Femur (tissue), 1 donor: ENCODE results near the gene UBL4A.

Experiments used
- DNase-seq: peaks from one replicate; pipeline ENCODE4 v3.0.0-alpha.2; 2017

UBL4A gene

DNA sequence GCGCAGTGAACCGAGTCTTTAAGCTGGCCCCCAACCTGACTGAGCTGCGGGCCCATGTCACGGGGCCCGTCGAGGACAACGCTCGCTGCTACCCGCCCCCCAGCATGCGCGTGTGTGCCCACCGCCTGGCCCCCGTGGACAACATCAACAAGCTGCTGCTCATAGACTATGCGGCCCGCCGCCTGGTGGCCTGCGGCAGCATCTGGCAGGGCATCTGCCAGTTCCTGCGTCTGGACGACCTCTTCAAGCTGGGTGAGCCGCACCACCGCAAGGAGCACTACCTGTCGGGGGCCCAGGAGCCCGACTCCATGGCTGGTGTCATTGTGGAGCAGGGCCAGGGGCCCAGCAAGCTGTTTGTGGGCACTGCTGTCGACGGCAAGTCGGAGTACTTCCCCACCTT, 26.1 kb downstream of the UBL4A start:
- no peak for DNase-seq

GRCh38 chrX:154459832-154460231, 26.6 kb downstream of the UBL4A start:
- DNase-seq: no peak

DNA sequence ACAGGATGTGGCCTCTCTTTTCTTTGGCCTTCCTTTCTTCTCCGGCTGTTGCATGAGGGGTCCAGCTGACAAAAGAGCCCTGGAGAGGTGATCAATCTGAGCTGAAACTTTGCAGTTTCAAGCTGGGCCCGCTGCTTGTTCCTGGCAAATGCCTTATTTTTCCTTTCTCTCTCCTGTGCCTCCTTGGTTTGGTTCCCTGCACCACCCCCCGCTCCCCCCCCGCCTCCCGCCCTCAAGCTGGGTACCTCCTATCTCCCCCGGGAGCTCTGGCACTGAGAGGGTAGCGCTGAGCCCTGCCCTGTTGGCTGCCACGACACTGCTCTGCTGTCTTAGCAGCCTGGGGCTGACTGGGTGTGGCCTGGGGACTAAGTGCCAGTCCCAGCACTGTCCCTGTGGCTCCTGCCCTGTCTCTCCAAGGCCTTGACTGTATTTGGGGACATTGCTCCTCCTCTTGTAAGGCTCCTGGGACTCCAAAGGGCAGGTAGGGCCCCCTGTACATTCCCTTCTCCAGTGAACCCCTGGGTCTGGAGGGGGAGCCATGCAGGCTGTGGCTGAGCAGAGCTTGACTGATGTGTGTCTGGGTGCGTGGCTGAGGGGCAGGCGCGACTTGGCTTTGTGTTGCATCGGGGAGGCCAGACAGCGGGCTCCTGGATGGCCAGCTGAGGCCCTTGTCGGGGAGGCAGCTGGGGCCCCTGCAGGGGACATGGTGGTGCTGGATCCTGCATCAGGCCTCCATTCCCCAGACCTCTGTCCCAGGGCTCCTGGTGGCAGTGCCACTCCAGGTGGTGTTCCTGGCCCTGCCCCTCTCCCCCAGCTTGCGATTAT, 27.2 kb downstream of the UBL4A start:
- DNase-seq: peak; percentile 64

DNA sequence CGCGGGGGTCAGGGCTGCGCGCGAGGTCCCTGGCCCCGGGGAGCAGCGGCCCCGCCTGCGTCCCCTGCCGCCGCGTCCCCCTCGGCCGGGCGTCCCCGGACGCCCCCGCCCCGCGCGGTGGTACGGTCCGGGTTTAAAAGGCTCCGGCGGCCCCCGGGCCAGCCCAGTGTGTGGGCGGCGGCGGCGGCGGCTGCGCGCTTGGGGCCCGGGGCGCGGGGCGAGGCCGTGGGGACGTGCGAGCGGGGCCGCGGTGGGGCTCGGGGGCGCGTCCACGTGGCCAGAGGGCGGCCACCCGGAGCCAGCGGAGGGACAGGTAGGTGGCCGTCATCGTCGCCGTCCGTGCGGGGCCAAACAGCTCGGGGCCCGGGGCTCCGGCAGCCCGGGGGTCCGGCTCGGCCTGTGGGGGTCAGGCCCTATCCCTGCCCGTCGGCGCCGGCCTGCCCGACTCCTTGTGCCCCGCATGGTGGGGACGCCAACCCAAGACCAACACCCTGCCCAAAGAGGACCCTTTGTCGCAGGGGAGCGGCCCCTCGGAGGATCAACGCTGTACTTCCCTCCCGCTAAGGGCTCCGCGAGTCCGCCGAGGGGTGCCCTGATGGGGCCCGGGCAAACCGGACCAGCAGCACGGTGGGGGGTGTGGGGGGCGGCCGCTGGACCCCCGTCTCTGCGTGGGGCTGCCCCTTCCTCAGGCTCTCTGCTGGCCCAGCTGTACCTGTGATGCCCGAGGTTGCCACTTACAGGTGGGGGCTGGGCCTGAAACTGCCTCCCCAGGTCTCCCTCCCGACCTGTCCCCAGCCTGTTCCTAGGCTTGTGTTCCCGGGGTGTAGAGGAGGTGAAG, 28.1 kb downstream of the UBL4A start, which contains the start of gene PLXNA3:
Gene PLXNA3, plus strand, starts transcription at position 166 of the 838 bp plus-strand sequence. CDS start 1,903 bp downstream, outside the sequence.
- DNase-seq: peak; percentile 47

DNA sequence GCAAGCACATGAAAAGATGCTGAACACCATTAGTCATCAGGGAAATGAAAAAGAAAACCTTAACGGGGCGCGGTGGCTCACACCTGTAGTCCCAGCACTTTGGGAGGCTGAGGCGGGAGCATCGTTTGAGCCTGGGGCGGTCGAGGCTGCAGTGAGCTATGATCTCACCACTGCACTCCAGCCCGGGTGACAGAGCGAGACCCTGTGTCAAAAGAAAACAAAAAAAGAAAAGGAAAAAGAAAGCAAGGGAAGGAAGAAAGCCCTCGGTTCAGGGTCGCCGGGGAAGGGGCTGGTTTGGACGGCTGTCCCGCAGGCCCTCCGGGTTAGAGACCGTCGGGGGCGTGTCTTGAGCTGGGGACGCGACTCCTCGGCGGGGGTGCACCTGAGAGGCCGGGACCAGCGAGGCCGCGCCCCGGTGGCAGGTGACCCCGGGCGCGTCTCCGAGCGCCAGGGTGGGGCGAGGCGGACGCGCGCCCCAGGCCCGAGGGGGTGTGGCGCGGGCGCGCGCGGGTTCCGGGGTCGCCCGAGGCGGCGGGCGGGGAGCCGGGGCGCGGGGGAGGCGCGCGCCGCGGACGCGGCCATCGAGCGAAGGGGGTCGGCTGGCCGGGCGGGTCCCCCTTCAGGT, 28.8 kb downstream of the UBL4A start:
- DNase-seq: no peak

DNA sequence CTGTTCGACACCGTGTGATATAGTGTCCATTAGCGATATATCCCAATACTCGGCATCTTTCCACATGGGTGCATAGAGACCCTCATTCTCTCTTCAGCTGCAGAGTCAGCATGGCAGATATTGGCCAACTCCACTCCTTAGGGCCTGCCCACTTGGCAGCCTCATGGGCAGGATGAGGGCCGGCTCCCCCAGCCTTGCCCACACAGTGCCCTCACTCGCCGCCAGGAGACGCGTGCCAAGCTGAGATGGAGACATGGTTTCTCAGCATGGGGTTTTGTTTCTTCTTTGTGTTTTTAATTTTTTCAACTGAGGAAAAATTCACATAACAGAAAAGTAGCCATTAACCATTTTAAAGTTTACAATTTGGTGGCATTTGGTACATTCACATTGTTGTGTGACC, 33.6 kb downstream of the UBL4A start:
- DNase-seq: no peak

DNA sequence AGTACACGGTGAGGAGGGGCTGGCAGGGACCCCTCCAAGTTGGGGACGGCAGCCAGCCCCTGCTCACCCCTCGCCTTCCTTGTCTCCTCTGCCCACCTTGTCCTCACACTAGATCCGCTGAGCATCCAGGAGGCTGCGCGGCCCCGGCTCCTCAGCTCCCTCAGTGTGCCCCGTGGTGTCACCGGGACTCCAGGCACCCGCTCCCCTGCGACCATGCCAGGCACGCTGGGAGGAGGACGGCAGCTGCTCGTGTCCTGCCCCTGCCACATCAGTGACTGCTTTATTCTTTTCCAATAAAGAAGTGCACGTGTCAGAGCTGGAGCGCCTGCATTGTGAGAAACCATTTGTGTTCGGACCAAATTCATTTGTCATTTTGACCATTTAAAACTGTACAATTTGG, 36.1 kb downstream of the UBL4A start:
- DNase-seq: no peak

DNA sequence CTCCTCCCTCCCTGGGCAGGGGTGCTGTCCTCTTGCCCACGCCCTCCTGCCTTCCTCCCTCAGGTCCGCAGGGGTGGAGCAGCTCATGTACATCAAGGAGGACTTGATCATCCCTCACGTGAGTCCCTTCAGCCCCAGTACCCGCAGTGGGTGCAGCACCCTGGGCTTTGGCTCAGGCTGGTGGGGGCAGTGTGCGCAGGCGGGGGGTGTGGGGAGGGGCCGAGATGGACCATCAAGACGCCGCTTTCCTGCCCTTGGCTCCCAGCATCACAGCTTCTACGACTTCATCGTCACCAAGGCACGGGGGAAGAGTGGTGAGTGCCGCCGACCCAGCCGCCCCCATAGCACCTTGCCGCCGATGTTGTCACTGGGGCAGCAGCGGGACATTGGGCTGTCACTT, 36.8 kb downstream of the UBL4A start:
- no peak for DNase-seq

- no peak for DNase-seq
Measured at GRCh38 chrX:154448484-154448883, 37.9 kb downstream of the UBL4A start.

DNA sequence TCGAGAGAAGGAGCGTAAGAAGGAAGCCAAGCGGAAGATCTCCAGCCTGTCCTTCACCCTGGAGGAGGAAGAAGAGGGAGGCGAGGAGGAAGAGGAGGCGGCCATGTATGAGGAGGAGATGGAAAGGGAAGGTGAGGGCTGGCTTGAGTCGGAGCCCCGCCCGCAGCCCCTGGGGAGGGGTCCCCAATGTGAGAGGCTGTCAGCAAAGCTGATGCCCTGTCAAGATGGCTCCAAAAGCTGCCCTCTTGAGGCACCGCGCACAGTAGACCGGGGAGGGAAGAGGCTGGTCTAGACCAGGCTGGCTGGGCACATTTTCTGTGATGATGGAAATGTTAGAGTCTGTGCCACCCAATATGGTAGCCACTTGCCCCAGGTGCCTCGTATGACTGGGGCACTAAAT, 40.0 kb downstream of the UBL4A start:
- DNase-seq: no peak

GRCh38 chrX:154445776-154446175, 40.6 kb downstream of the UBL4A start:
- DNase-seq: no peak

DNA sequence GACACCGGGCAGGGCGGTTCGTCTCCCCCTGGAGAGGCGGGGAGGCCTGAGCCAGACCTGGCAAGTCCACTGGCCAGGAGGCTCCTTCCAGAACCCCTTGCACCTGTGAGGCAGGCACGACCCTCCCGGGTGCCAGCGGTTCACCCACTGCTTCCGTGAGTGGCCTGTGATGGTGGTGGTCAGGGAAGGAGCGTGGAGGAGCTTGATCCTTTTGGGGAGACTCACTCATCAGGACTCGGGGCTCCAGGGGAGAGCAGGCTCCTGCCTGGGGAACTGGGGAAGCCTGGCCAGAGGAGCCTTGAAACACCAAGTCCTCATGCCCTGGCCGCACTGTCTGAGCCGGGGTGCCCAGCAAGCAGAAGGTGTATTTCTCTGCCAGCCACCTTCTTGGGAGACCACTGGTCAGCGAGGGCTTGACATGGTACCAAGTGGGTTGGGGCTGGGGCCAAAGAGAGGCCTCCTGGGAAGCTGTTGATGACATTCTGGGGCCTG, 41.6 kb downstream of the UBL4A start:
- no peak for DNase-seq

DNA sequence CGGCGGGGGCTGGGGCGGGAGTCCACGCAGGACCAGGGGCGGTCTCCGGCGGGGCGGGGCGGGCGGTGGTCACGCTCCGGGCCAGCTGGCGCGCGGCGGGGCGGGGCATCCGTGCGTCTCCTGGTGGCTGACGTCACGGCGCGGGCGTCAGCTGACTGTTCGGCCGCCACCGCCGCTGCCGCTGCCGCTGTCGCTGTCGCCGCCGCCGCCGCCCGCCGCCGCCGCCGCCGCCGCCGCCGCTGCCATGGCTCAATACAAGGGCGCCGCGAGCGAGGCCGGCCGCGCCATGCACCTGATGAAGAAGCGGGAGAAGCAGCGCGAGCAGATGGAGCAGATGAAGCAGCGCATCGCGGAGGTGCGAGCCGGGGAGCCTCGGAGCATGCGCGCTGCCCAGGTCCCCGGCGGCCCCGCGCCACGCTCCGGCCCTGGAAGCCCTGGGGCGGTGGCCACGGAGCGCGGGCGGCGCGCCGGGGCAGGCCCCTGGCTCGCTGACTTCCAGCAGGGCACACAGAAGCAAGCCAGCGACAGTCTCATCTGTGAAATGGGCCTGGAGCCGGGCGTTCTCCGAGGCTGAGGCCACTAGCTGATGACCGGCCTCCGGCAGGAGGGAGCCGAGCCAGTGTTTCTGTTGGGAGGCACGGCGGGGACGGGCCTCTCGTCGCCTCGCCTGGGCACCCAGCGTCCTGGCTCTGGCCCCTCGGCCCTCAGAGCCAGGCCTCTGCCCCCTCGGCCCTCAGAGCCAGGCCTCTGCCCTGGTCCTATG, 42.2 kb downstream of the UBL4A start, which contains the start of gene FAM50A:
Gene FAM50A, plus strand, starts transcription at position 150 of the 763 bp plus-strand sequence. Its CDS starts 95 bp downstream, at position 245.
- DNase-seq: peak; percentile 86

DNA sequence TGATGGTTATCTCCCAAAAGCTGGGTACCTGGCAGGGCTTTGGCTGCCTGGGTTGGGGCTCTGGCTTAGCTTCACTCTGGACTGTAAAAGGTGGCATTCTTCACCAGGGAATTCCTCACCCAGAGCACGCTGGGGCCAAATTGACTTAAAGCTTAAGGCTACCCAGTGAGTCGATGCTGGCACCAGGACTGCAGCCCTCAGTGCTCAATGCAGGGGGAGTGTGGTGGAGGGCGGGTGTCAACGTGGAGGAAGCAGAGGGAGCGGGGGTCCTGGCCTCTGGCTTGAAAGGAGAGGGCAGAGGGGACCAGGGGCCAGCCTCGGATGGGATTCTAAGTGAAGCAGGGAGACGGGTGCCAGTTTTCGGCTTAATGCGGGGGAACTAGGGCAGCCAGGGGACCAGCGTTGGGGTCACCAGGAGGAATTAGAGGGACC, 42.9 kb downstream of the UBL4A start:
- no peak for DNase-seq

DNA sequence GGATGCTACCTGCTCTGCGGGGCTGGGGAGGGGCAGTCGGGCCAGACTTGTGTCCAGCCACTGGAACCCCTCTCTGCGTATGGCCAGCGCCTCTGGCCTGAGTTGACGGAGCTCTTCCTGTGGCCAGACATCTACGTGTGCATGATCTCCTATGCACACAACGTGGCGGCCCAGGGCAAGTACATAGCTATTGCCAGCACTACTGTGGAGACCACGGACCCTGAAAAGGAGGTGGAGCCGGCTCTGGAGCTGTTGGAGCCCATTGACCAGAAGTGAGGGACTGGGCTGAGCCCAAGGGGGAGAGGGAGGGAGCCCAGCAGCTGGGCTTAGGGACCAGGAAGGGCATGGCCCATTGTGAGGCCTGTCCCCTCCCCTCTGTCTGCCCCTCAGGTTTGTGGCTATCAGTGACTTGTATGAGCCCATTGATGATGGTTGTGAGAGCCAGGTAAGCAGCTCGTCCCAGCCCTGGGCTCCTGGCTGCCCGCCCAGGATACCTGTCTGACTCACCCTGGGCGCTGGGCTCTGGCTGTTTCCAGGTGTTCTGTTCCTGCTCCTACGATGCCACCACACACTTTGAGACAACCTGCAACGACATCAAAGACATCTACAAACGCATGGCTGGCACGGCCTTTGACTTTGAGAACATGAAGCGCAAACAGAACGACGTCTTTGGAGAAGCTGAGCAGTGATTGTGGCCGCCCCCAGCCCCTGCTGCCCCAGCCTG, 44.3 kb downstream of the UBL4A start:
- DNase-seq: no peak

- no peak for DNase-seq
Measured at GRCh38 chrX:154441564-154441963, 44.9 kb downstream of the UBL4A start.

- DNase-seq: no peak
Measured at GRCh38 chrX:154440623-154441357, 45.6 kb downstream of the UBL4A start.

DNA sequence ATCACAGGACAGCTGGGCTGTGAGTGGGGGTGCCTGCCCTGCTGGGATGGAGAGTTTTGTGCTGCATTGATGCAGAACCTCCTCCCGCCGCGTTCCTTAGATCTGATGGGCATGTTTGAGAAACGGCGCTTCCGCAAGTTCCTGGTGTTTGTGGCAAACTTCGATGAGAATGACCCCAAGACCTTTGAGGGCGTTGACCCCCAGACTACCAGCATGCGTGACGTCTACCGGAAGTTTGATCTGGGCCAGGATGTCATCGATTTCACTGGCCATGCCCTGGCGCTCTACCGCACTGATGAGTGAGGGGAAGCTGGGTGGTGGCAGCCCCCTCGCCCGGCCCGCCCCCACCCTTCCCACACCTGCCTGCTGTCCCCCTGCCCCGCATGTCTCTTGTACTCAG, 46.6 kb downstream of the UBL4A start:
- no peak for DNase-seq

GRCh38 chrX:154437971-154438893, 48.2 kb downstream of the UBL4A start:
- DNase-seq: no peak
